IPS-18a (cell line): ENCODE measurements around the gene C17orf114.

Experiments
- H3K27ac ChIP-seq: one replicate; pipeline ENCODE4 v1.5.1; 2013; ENCODE audit warnings: low read length
- H3K27me3 ChIP-seq: one replicate; pipeline ENCODE4 v1.6.1; 2013; ENCODE audit warnings: mild to moderate bottlenecking, low read length; ENCODE audit not compliant: control insufficient read depth, insufficient read depth
- H3K36me3 ChIP-seq: one replicate; pipeline ENCODE4 v1.6.1; 2013; ENCODE audit warnings: low read depth, low read length; ENCODE audit not compliant: control insufficient read depth
- H3K4me1 ChIP-seq: one replicate; pipeline ENCODE4 v1.6.1; 2013; ENCODE audit warnings: low read depth, low read length; ENCODE audit not compliant: control insufficient read depth
- H3K4me3 ChIP-seq: one replicate; pipeline ENCODE4 v1.5.1; 2013; ENCODE audit warnings: low read length
- H3K9ac ChIP-seq: one replicate; pipeline ENCODE4 v1.6.1; 2013; ENCODE audit warnings: mild to moderate bottlenecking, low read length, moderate library complexity
- H3K9me3 ChIP-seq: one replicate; pipeline ENCODE4 v1.6.1; 2013; ENCODE audit warnings: low read depth, low read length; ENCODE audit not compliant: control insufficient read depth

C17orf114 gene

DNA sequence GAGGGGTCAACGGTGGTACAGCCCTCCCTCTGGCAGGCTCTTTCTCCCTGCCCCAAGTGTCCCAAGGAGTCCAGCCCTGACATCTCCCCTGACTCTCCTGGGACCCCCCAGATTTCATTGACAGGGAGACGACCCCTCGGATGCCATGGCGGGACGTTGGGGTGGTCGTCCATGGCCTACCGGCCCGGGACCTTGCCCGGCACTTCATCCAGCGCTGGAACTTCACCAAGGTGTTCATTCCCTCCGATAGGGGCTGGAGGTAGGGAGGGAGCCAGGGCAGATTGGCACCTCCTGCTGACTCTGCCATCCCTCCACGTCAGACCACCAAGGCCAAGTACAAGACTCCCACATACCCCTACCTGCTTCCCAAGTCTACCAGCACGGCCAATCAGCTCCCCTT, 14.7 kb upstream of the C17orf114 start:
- H3K4me1 ChIP-seq: no peaks in the 10 kb centered on the region
- H3K27me3 ChIP-seq: no peaks in the 10 kb centered on the region
- H3K9me3 ChIP-seq: no peaks in the 10 kb centered on the region
- no peak overlapping the region for H3K4me3 ChIP-seq
- peaks cover 27% of the 10 kb centered on the region for H3K36me3 ChIP-seq
- H3K27ac ChIP-seq: no peak overlapping the region
- no peak overlapping the region for H3K9ac ChIP-seq

DNA sequence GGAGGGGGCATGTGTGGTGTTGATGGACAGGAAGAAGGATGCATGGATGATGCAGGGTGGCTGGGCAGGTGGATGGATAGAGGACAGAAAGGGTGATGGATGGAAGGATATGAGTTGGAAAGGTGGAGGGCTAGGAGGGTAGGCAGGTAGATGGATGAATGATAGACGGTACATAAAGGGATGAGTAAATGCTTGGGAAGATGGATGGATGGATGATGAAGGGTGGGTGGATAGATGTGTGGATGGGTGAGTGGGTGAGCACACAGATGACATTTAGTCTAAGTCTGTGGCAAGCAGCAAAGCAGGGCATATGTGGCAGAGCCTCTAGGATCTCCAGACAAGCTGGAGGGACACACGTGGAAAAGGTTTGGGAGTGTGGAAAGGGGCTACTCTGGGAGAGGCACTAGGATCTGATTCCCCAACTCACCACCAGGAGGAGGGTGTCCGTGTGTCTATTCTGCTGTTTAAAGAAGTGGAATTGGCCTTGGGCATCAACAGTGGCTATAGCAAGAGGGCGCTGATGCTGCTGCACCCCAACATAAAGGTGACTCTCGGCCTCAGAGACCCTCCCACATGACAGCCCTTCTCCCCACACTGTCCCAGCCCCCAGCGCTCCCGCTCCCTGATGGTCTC, 13.0 kb upstream of the C17orf114 start:
- H3K27me3 ChIP-seq: no peaks in the 10 kb centered on the region
- H3K9me3 ChIP-seq: no peaks in the 10 kb centered on the region
- peaks cover 30% of the 10 kb centered on the region for H3K36me3 ChIP-seq
- no peak overlapping the region for H3K27ac ChIP-seq
- no peak overlapping the region for H3K9ac ChIP-seq
- H3K4me1 ChIP-seq: no peaks in the 10 kb centered on the region
- H3K4me3 ChIP-seq: no peak overlapping the region

DNA sequence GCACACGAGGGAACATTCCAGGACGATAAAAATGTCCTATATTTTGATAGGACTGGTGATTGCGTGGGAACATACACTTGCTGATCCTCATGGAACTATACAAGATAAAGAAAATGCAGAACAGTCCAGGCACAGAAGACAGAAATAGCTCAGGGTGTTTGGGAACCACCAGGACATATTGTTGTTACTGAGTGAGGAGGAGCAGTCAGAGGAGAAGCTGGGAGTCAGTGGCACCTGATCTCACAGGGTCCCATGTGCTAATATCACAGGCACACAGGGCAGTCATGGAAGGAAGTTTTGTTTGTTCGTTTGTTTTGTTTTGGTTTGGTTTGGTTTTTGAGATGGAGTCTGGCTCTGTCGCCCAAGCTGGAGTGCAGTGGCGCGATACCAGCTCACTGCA, 10.6 kb upstream of the C17orf114 start:
- H3K9ac ChIP-seq: no peak overlapping the region
- no peaks in the 10 kb centered on the region for H3K4me1 ChIP-seq
- peaks cover 22% of the 10 kb centered on the region for H3K36me3 ChIP-seq
- H3K27me3 ChIP-seq: no peaks in the 10 kb centered on the region
- no peak overlapping the region for H3K4me3 ChIP-seq
- H3K27ac ChIP-seq: no peak overlapping the region
- no peaks in the 10 kb centered on the region for H3K9me3 ChIP-seq

DNA sequence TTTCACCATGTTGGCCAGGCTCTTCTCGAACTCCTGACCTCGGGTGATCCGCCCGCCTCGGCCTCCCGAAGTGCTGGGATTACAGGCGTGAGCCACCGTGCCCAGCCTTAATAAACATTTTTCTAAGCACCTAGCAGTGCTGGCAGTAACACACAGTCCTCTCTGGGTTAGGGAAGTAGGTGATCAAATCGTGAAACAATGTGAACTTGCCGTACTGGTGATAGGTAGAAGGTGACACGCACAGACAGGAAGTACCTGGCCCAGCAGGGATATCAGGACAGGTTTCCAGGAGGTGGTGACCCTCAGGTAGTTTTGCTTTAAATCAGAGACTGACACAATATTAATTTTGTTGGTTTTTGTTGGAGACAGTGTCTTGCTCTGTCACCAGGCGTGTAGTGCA, 9.3 kb upstream of the C17orf114 start:
- peaks cover 17% of the 10 kb centered on the region for H3K36me3 ChIP-seq
- no peak overlapping the region for H3K4me3 ChIP-seq
- H3K4me1 ChIP-seq: no peaks in the 10 kb centered on the region
- H3K9me3 ChIP-seq: no peaks in the 10 kb centered on the region
- no peak overlapping the region for H3K9ac ChIP-seq
- H3K27ac ChIP-seq: no peak overlapping the region
- H3K27me3 ChIP-seq: no peaks in the 10 kb centered on the region

DNA sequence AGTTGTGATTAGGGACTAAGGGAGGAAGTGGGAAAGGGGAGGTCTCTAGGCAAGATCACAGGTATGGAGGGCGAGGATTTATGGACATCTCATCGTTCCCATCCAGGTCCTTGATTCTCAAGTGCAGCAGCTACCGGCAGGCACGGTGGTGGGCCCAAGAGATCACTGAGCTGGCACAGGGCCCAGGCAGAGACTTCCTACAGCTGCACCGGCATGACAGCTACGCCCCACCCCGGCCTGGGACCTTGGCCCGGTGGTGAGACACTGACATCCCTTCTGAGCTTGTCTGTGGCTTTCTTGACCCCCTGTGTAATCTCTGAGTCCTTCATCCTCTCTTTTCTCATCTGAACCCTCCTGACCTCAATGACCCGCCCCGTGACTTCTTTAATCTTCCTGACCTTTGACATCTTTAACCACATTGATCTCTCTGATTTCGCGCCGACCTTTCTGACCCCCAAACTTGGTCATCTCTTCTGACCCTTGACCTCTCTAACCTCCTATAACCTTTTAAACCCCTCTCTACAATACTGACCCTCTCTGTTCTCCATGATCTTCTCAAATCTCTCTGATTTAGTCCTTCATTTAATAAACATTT, 8.7 kb upstream of the C17orf114 start:
- no peaks in the 10 kb centered on the region for H3K27me3 ChIP-seq
- H3K4me3 ChIP-seq: no peak overlapping the region
- H3K36me3 ChIP-seq: peaks cover 15% of the 10 kb centered on the region
- H3K9me3 ChIP-seq: no peaks in the 10 kb centered on the region
- H3K27ac ChIP-seq: no peak overlapping the region
- no peak overlapping the region for H3K9ac ChIP-seq
- no peaks in the 10 kb centered on the region for H3K4me1 ChIP-seq

DNA sequence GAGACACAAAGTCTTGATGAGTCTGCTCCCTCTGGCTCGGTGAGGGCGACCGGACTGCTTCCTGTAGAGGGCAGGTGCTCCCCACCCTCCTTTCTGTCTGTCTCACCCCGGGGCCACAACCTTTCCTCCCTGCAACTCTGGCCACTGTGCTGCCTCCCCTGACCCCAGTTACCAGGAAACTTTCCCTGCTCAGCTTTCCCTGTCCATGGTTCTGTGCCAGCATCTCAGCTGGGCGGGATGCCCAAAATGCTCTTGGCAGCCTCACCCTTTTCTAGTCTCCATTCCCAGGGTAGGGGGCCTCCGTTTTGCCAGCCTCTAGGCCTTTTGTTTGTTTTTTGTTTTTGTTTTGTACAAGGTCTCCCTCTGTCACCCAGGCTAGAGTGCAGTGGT, 6.2 kb upstream of the C17orf114 start:
- no peak overlapping the region for H3K27ac ChIP-seq
- no peaks in the 10 kb centered on the region for H3K9me3 ChIP-seq
- H3K4me1 ChIP-seq: no peaks in the 10 kb centered on the region
- no peaks in the 10 kb centered on the region for H3K27me3 ChIP-seq
- no peak overlapping the region for H3K4me3 ChIP-seq
- H3K36me3 ChIP-seq: peaks cover 6% of the 10 kb centered on the region
- no peak overlapping the region for H3K9ac ChIP-seq

GRCh38 chr17:4807605-4808377, 5.7 kb upstream of the C17orf114 start:
- H3K9ac ChIP-seq: no peak overlapping the region
- H3K27ac ChIP-seq: no peak overlapping the region
- no peaks in the 10 kb centered on the region for H3K9me3 ChIP-seq
- no peaks in the 10 kb centered on the region for H3K27me3 ChIP-seq
- no peaks in the 10 kb centered on the region for H3K4me1 ChIP-seq
- H3K36me3 ChIP-seq: peaks cover 6% of the 10 kb centered on the region
- peak overlapping the region; percentile 63 for H3K4me3 ChIP-seq

DNA sequence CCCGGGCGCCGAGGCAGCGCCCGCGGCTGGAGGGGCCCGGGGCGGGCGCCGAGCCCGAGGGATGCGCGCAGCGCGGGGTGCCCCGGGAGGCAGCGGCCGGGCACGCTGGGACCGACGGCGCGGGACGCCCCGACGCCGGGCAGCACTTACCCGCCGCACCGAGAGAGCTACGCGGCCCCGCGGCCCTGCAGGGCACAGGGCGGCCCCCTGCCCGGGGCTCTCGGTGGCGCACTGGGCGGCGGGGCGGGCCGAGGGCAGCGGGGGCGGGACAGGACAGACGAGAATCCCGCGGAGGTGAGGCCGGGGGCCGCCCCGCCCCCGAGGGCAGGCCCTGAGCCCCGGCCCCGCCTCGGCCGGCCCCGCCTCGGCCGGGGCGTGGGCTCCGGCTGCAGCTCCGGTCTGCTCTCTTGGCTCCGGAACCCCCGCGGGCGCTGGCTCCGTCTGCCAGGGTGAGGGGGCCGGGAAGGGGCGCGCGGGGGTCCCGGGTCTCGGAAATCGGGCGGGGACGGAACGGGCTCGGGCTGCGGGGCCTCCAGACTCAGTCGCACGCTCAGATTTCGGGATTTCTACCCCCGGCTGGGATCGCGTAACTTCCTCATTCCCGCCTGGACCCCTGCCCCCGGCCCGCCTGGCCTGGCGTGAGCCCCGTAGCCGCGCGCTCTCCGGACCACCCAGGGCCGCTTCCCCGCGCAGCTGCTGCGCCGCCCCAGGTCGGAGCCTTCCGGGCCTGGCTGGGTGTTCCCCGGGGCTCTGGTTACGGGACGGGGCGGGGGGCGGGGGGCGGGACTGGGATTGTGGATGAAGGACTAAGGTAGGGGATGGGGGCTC, 4.9 kb upstream of the C17orf114 start, which contains the start of gene PLD2:
TSS of gene PLD2 (plus strand) at position 376 of the 828 bp plus-strand sequence. CDS start 621 bp downstream, outside the sequence.
- H3K36me3 ChIP-seq: peaks cover 6% of the 10 kb centered on the region
- H3K27me3 ChIP-seq: no peaks in the 10 kb centered on the region
- peak within 1 kb of the TSS; percentile 28 for H3K9ac ChIP-seq
- H3K4me1 ChIP-seq: no peaks in the 10 kb centered on the region
- peak within 1 kb of the TSS; percentile 66 for H3K4me3 ChIP-seq
- no peaks in the 10 kb centered on the region for H3K9me3 ChIP-seq
- H3K27ac ChIP-seq: no peak within 1 kb of the TSS

GRCh38 chr17:4806456-4806776, 4.3 kb upstream of the C17orf114 start:
- Histone ChIP-seq H3K27ac (no peak overlapping the region), H3K4me3 (peak overlapping the region; percentile 66), H3K27me3 (no peaks in the 10 kb centered on the region), H3K9ac (peak overlapping the region; percentile 24), H3K4me1 (no peaks in the 10 kb centered on the region), H3K36me3 (peaks cover 3% of the 10 kb centered on the region), H3K9me3 (no peaks in the 10 kb centered on the region)

- H3K4me3 ChIP-seq: no peak overlapping the region
- H3K27me3 ChIP-seq: no peaks in the 10 kb centered on the region
- peaks cover 18% of the 10 kb centered on the region for H3K36me3 ChIP-seq
- H3K9ac ChIP-seq: no peak overlapping the region
- H3K9me3 ChIP-seq: no peaks in the 10 kb centered on the region
- H3K4me1 ChIP-seq: no peaks in the 10 kb centered on the region
- H3K27ac ChIP-seq: no peak overlapping the region
Observed at GRCh38 chr17:4800462-4801196, 1.5 kb downstream of the C17orf114 start.

DNA sequence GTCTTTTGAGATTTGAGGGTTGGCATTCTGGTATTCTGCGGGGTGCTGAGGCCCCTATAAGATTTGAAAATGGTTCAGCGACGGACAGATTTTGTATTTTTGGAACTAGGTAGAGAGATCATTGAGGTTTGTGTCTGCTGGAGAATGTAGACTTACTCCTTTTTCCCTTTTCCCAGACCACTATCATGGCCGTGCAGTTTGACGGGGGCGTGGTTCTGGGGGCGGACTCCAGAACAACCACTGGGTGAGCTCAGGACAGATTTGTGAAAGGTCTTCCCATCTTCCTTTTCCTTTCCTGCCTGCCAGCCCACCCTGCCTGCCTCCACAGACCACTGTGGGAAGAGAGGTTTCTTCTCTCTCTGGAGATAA, 5.6 kb downstream of the C17orf114 start:
- Histone ChIP-seq H3K4me3 (peak overlapping the region; percentile 93), H3K36me3 (peaks cover 18% of the 10 kb centered on the region), H3K9me3 (no peaks in the 10 kb centered on the region), H3K27me3 (peaks cover 15% of the 10 kb centered on the region), H3K27ac (peak overlapping the region; percentile 19), H3K4me1 (no peaks in the 10 kb centered on the region), H3K9ac (peak overlapping the region; percentile 89)
